ENCODE data around the gene ATP8B1.

ATP8B1 gene

GRCh38 chr18:57691363-57691762 lies 111.8 kb downstream of the ATP8B1 start:
- Histone ChIP-seq H3K9ac (ENCODE audit: low read depth, low read length) (no peak overlapping the region), H3K9me3 (ENCODE audit: control insufficient read depth, insufficient read depth, low read length) (no peaks in the 10 kb centered on the region), H3K4me1 (ENCODE audit: insufficient read depth, low read length) (peaks cover 8% of the 10 kb centered on the region; the same call in 1 of the 2 replicates), H3K36me3 (ENCODE audit: insufficient read depth, low read length) (no peaks in the 10 kb centered on the region)

GRCh38 chr18:57687970-57688369 lies 115.1 kb downstream of the ATP8B1 start:
- no peaks in the 10 kb centered on the region for H3K4me1 ChIP-seq (ENCODE audit: insufficient read depth, low read length)
- no peak overlapping the region for H3K9ac ChIP-seq (ENCODE audit: low read depth, low read length)
- H3K36me3 ChIP-seq (ENCODE audit: insufficient read depth, low read length) = no peaks in the 10 kb centered on the region
- no peaks in the 10 kb centered on the region for H3K9me3 ChIP-seq (ENCODE audit: control insufficient read depth, insufficient read depth, low read length)

- Histone ChIP-seq H3K36me3 (ENCODE audit: insufficient read depth, low read length) (no peaks in the 10 kb centered on the region; the same call in 1 of the 2 replicates), H3K4me1 (ENCODE audit: insufficient read depth, low read length) (no peaks in the 10 kb centered on the region)
Observed at GRCh38 chr18:57683470-57683869, 119.6 kb downstream of the ATP8B1 start.

GRCh38 chr18:57677262-57678211 lies 125.6 kb downstream of the ATP8B1 start:
- Histone ChIP-seq H3K4me1 (ENCODE audit: insufficient read depth, low read length) (no peaks in the 10 kb centered on the region), H3K9me3 (ENCODE audit: control insufficient read depth, insufficient read depth, low read length) (no peaks in the 10 kb centered on the region), H3K9ac (ENCODE audit: low read depth, low read length) (no peak overlapping the region), H3K36me3 (ENCODE audit: insufficient read depth, low read length) (no peaks in the 10 kb centered on the region; the same call in 1 of the 2 replicates)

More at GRCh38 chr18:57683470-57683869, 119.6 kb downstream of the ATP8B1 start:
- Histone ChIP-seq H3K9me3 (ENCODE audit: control insufficient read depth, insufficient read depth, low read length) (no peaks in the 10 kb centered on the region), H3K9ac (ENCODE audit: low read depth, low read length) (no peak overlapping the region)

- no peaks in the 10 kb centered on the region for H3K36me3 ChIP-seq (ENCODE audit: insufficient read depth, low read length)
- H3K9ac ChIP-seq (ENCODE audit: low read depth, low read length) = no peak overlapping the region
- no peaks in the 10 kb centered on the region for H3K4me1 ChIP-seq (ENCODE audit: insufficient read depth, low read length)
- no peaks in the 10 kb centered on the region for H3K9me3 ChIP-seq (ENCODE audit: control insufficient read depth, insufficient read depth, low read length)
Observed at GRCh38 chr18:57674891-57675290, 128.2 kb downstream of the ATP8B1 start.

- Histone ChIP-seq H3K36me3 (ENCODE audit: insufficient read depth, low read length) (no peaks in the 10 kb centered on the region), H3K4me1 (ENCODE audit: insufficient read depth, low read length) (peaks cover 4% of the 10 kb centered on the region; the same call in 1 of the 2 replicates), H3K9ac (ENCODE audit: low read depth, low read length) (no peak overlapping the region), H3K9me3 (ENCODE audit: control insufficient read depth, insufficient read depth, low read length) (no peaks in the 10 kb centered on the region)
Observed at GRCh38 chr18:57670046-57670445, 133.1 kb downstream of the ATP8B1 start.

GRCh38 chr18:57668021-57668420 lies 135.1 kb downstream of the ATP8B1 start:
- Histone ChIP-seq H3K36me3 (ENCODE audit: insufficient read depth, low read length) (no peaks in the 10 kb centered on the region), H3K9ac (ENCODE audit: low read depth, low read length) (no peak overlapping the region), H3K4me1 (ENCODE audit: insufficient read depth, low read length) (peaks cover 4% of the 10 kb centered on the region; the same call in 1 of the 2 replicates), H3K9me3 (ENCODE audit: control insufficient read depth, insufficient read depth, low read length) (no peaks in the 10 kb centered on the region)

GRCh38 chr18:57666818-57667497 lies 136.2 kb downstream of the ATP8B1 start:
- Histone ChIP-seq H3K4me1 (ENCODE audit: insufficient read depth, low read length) (peaks cover 4% of the 10 kb centered on the region; the same call in 1 of the 2 replicates), H3K9ac (ENCODE audit: low read depth, low read length) (no peak overlapping the region), H3K36me3 (ENCODE audit: insufficient read depth, low read length) (no peaks in the 10 kb centered on the region), H3K9me3 (ENCODE audit: control insufficient read depth, insufficient read depth, low read length) (no peaks in the 10 kb centered on the region)

GRCh38 chr18:57664568-57665165 lies 138.4 kb downstream of the ATP8B1 start:
- H3K9ac ChIP-seq (ENCODE audit: low read depth, low read length) = no peak overlapping the region
- H3K36me3 ChIP-seq (ENCODE audit: insufficient read depth, low read length) = no peaks in the 10 kb centered on the region
- no peaks in the 10 kb centered on the region for H3K9me3 ChIP-seq (ENCODE audit: control insufficient read depth, insufficient read depth, low read length)
- peaks cover 4% of the 10 kb centered on the region; the same call in 1 of the 2 replicates for H3K4me1 ChIP-seq (ENCODE audit: insufficient read depth, low read length)

GRCh38 chr18:57660961-57661360 lies 142.2 kb downstream of the ATP8B1 start:
- Histone ChIP-seq H3K9ac (ENCODE audit: low read depth, low read length) (no peak overlapping the region), H3K9me3 (ENCODE audit: control insufficient read depth, insufficient read depth, low read length) (no peaks in the 10 kb centered on the region), H3K4me1 (ENCODE audit: insufficient read depth, low read length) (peaks cover 2% of the 10 kb centered on the region; the same call in 1 of the 2 replicates), H3K36me3 (ENCODE audit: insufficient read depth, low read length) (no peaks in the 10 kb centered on the region)

GRCh38 chr18:57659460-57660102 lies 143.5 kb downstream of the ATP8B1 start:
- Histone ChIP-seq H3K36me3 (ENCODE audit: insufficient read depth, low read length) (no peaks in the 10 kb centered on the region), H3K9me3 (ENCODE audit: control insufficient read depth, insufficient read depth, low read length) (peaks cover 5% of the 10 kb centered on the region; the same call in 1 of the 2 replicates)

GRCh38 chr18:57657542-57657941 lies 145.6 kb downstream of the ATP8B1 start:
- H3K9me3 ChIP-seq (ENCODE audit: control insufficient read depth, insufficient read depth, low read length) = peaks cover 5% of the 10 kb centered on the region; the same call in 1 of the 2 replicates
- H3K36me3 ChIP-seq (ENCODE audit: insufficient read depth, low read length) = no peaks in the 10 kb centered on the region
- H3K4me1 ChIP-seq (ENCODE audit: insufficient read depth, low read length) = no peaks in the 10 kb centered on the region
- H3K9ac ChIP-seq (ENCODE audit: low read depth, low read length) = no peak overlapping the region

More at GRCh38 chr18:57659460-57660102, 143.5 kb downstream of the ATP8B1 start:
- Histone ChIP-seq H3K9ac (ENCODE audit: low read depth, low read length) (no peak overlapping the region), H3K4me1 (ENCODE audit: insufficient read depth, low read length) (no peaks in the 10 kb centered on the region)

- Histone ChIP-seq H3K36me3 (ENCODE audit: insufficient read depth, low read length) (no peaks in the 10 kb centered on the region), H3K4me1 (ENCODE audit: insufficient read depth, low read length) (no peaks in the 10 kb centered on the region), H3K9me3 (ENCODE audit: control insufficient read depth, insufficient read depth, low read length) (peaks cover 5% of the 10 kb centered on the region; the same call in 1 of the 2 replicates), H3K9ac (ENCODE audit: low read depth, low read length) (no peak overlapping the region)
Observed at GRCh38 chr18:57655740-57656139, 147.4 kb downstream of the ATP8B1 start.

GRCh38 chr18:57651914-57652313 lies 151.2 kb downstream of the ATP8B1 start:
- Histone ChIP-seq H3K4me1 (ENCODE audit: insufficient read depth, low read length) (no peaks in the 10 kb centered on the region), H3K9me3 (ENCODE audit: control insufficient read depth, insufficient read depth, low read length) (peaks cover 5% of the 10 kb centered on the region; the same call in 1 of the 2 replicates)

More at GRCh38 chr18:57651914-57652313, 151.2 kb downstream of the ATP8B1 start:
- no peaks in the 10 kb centered on the region for H3K36me3 ChIP-seq (ENCODE audit: insufficient read depth, low read length)
- H3K9ac ChIP-seq (ENCODE audit: low read depth, low read length) = no peak overlapping the region

All from ES-I3 (cell line).